Kidney (tissue), 14 donors: Measurements from ENCODE around the gene SFT2D1. TPM values are rescaled to one million over a fixed set of nuclear protein-coding genes. Genes with fewer than 3 reads are reported as not detected.

Source experiments
- DNase-seq, 5 donors: peaks; one replicate each; pipeline ENCODE4 v3.0.0-alpha.2; 2013 to 2020
- FAIRE-seq: peaks from 2 replicates; lab custom pipeline; 2012; peaks lifted over from hg19 to GRCh38; lab: Jason Lieb, UNC
- H3K27ac ChIP-seq, 2 donors: one replicate each; pipeline ENCODE4 v1.7.0; 2013; ENCODE audit warnings: low read depth in 2 of 2, low read length in 2 of 2, inconsistent platforms in 1 of 2
- H3K27me3 ChIP-seq: one replicate; pipeline ENCODE4 v1.7.1; 2013; ENCODE audit warnings: low read length, inconsistent platforms; ENCODE audit not compliant: control insufficient read depth, insufficient read depth
- H3K36me3 ChIP-seq, 3 donors: one replicate each; pipeline versions ENCODE4 v1.7.0 to v1.7.1; 2013; ENCODE audit warnings: low read length in 3 of 3, control low read depth in 1 of 3, inconsistent platforms in 1 of 3; ENCODE audit not compliant: insufficient read depth in 3 of 3, control insufficient read depth in 2 of 3
- H3K4me1 ChIP-seq, 3 donors: one replicate each; pipeline versions ENCODE4 v1.7.0 to v1.7.1; 2013; ENCODE audit warnings: low read length in 3 of 3, inconsistent platforms in 1 of 3, low read depth in 1 of 3; ENCODE audit not compliant: control insufficient read depth in 2 of 3, insufficient read depth in 2 of 3
- H3K4me3 ChIP-seq, 3 donors: one replicate each; pipeline versions ENCODE4 v1.7.0 to v1.8.1; 2013; ENCODE audit warnings: low read length in 3 of 3, control low read depth in 1 of 3, inconsistent platforms in 1 of 3
- H3K9ac ChIP-seq, 3 donors: one replicate each; pipeline versions ENCODE4 v1.7.0 to v1.7.1; 2013; ENCODE audit warnings: low read length in 3 of 3, control low read depth in 1 of 3, inconsistent platforms in 1 of 3
- H3K9me3 ChIP-seq, 3 donors: one replicate each; pipeline versions ENCODE4 v1.7.0 to v1.7.1; 2013; ENCODE audit warnings: low read length in 3 of 3, control low read depth in 1 of 3, inconsistent platforms in 1 of 3; ENCODE audit not compliant: control insufficient read depth in 2 of 3, insufficient read depth in 1 of 3
- intact Hi-C: fragments of 100-400 bp; cut with DNase I; formaldehyde crosslinking; loops from one replicate; pipeline ENCODE4 v1.11.1; 2022
- polyA plus RNA-seq: library from polyadenylated mRNA; stranded (reverse); fragments of 350-450 nt; fragmentation: Illumina TruSeq; extraction: RNeasy Lipid Tissue Mini Kit (QIAGEN cat#74804); gene quantifications from one replicate; pipeline ENCODE4 v1.2.3, GENCODE V29; 2014; ENCODE audit warnings: low read depth, low replicate concordance; ENCODE audit not compliant: insufficient read depth
- total RNA-seq: library from RNA; stranded (reverse); fragmentation: NEBNext Ultra II Directional; extraction: Animal tissue kit (Norgen Biotek cat#: 25700); gene quantifications from one replicate; pipeline ENCODE4 v1.2.1, GENCODE V29; 2021
- TF ChIP-seq, protein P1 (sequence below): IDR thresholded peaks from 3 replicates; pipeline ENCODE4 v1.5.1; 2012; ENCODE audit warnings: mild to moderate bottlenecking, moderate library complexity, borderline replicate concordance; ENCODE audit not compliant: insufficient read depth; ENCODE audit errors: extremely low read depth
- donor health status: control.
- donor health status: control.
- donor health status: control.
- donor health status: control.
- donor health status: control.
- donor health status: DM: yes; HTN: yes; CAD: no.
- donor health status: Normal renal cell carcinoma (clear cell type).

Gene SFT2D1
- total and polyA plus RNA-seq, 2 donors from 2014 or later, result 48.3 to 73.2 TPM

DNA sequence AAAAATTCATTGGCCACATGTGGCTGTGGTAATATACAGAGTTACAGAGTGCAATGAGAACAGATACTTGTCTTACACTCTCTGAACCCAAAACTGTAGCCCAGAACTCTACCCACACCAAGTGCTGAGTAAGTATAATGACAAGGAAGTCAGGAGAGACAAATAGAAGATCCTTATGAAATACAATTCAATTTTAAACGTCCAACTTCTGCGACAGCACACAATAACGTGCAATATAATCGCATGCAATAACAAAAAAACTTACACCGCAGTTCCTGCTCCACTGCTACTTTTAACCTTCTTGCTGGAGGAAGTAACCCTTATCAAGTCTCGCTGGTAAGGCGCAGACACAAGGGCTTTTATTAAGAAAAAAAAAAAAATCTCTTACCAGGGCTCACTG, 881 bp downstream of the SFT2D1 start:
- Histone ChIP-seq H3K9me3 (no peaks in the 10 kb centered on the region), H3K36me3 (peaks cover 0 to 11% (median 2%) of the 10 kb centered on the region in 3 donors), H3K9ac (peak overlapping the region in 2 of 3 donors; percentile 91 to 96), H3K4me3 (peak overlapping the region; percentile 81 to 95 (median 84)), H3K27me3 (no peaks in the 10 kb centered on the region), H3K4me1 (peaks cover 3 to 26% (median 9%) of the 10 kb centered on the region in 3 donors), H3K27ac (no peak overlapping the region)
- FAIRE-seq (no peak), DNase-seq (no peak)
- TF ChIP-seq, protein P1, sequence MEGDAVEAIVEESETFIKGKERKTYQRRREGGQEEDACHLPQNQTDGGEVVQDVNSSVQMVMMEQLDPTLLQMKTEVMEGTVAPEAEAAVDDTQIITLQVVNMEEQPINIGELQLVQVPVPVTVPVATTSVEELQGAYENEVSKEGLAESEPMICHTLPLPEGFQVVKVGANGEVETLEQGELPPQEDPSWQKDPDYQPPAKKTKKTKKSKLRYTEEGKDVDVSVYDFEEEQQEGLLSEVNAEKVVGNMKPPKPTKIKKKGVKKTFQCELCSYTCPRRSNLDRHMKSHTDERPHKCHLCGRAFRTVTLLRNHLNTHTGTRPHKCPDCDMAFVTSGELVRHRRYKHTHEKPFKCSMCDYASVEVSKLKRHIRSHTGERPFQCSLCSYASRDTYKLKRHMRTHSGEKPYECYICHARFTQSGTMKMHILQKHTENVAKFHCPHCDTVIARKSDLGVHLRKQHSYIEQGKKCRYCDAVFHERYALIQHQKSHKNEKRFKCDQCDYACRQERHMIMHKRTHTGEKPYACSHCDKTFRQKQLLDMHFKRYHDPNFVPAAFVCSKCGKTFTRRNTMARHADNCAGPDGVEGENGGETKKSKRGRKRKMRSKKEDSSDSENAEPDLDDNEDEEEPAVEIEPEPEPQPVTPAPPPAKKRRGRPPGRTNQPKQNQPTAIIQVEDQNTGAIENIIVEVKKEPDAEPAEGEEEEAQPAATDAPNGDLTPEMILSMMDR, result no peak
- intact Hi-C loops, result no loop called here

DNA sequence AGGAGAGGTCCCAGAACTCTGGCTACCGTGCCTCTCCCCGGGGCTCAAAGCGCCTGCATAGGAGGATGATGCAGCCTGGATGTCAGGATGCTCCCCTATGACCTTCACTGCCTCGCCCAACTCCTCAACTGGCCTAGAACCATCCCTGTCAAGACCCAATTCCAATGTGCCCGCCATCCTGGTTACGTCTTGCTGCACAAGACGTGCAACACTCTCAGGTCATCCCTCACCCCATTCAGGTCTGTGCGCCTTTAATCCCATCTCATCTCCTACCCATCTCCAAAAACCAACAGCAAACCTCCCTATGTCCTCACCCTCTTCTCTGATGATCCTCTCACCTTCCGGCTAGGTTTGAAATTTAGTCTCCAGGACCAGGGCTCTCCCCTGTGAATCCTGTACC, 3.5 kb downstream of the SFT2D1 start:
- Histone ChIP-seq H3K4me1 (peaks cover 3 to 26% (median 9%) of the 10 kb centered on the region in 3 donors), H3K9ac (no peak overlapping the region), H3K4me3 (no peak overlapping the region), H3K9me3 (no peaks in the 10 kb centered on the region), H3K36me3 (peaks cover 0 to 15% (median 2%) of the 10 kb centered on the region in 3 donors), H3K27me3 (no peaks in the 10 kb centered on the region), H3K27ac (no peak overlapping the region)
- DNase-seq (no peak), FAIRE-seq (no peak)
- TF ChIP-seq, protein P1, result no peak
- intact Hi-C loops, result no loop called here

- DNase-seq (no peak), FAIRE-seq (no peak)
- H3K4me1 ChIP-seq, result peaks cover 0 to 24% (median 3%) of the 10 kb centered on the region in 3 donors
- H3K27me3 ChIP-seq, result no peaks in the 10 kb centered on the region
- H3K9ac ChIP-seq, result no peak overlapping the region
- intact Hi-C loops, result no loop called here
- TF ChIP-seq, protein P1, result no peak
- no peak overlapping the region for H3K4me3 ChIP-seq
- H3K36me3 ChIP-seq, result peaks cover 0 to 15% (median 2%) of the 10 kb centered on the region in 3 donors
- H3K9me3 ChIP-seq, result no peaks in the 10 kb centered on the region
- no peak overlapping the region for H3K27ac ChIP-seq
These were observed 5.5 kb downstream of the SFT2D1 start for GRCh38 chr6:166336847-166337246.
